ENCODE measurements around the gene MAN2C1. TPM values are rescaled to one million over a fixed set of nuclear protein-coding genes. Genes with fewer than 3 reads are reported as not detected.
A peak's percentile ranks its signal among the peaks of the same experiment; 100 is the strongest.
"Not testable (repeated sequence)": the region's sequence is repeated elsewhere in the genome, so short reads cannot be mapped to it uniquely, and the experiment has no call there.

Gene MAN2C1
- total RNA-seq, 1 donor from 2014 or later: 70.3 TPM

DNA sequence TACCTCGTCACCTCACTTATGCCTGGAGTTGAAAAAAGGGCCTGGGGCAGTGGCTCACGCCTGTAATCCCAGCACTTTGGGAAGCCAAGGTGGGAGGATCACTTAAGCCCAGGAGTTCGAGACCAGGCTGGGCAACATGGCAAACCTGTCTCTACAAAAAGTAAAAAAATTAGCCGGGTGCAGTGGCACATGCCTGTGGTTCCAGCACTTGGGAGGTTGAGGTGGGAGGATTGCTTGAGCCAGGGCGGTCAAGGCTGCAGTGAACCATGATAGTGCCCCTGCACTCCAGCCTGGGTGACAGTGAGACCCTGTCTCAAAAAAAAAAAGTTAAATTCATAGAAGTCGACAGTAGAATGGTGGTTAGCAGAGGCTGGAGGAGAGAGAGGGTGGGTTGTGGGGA is 26.2 kb downstream of the MAN2C1 start:
- no peak for DNase-seq

DNA sequence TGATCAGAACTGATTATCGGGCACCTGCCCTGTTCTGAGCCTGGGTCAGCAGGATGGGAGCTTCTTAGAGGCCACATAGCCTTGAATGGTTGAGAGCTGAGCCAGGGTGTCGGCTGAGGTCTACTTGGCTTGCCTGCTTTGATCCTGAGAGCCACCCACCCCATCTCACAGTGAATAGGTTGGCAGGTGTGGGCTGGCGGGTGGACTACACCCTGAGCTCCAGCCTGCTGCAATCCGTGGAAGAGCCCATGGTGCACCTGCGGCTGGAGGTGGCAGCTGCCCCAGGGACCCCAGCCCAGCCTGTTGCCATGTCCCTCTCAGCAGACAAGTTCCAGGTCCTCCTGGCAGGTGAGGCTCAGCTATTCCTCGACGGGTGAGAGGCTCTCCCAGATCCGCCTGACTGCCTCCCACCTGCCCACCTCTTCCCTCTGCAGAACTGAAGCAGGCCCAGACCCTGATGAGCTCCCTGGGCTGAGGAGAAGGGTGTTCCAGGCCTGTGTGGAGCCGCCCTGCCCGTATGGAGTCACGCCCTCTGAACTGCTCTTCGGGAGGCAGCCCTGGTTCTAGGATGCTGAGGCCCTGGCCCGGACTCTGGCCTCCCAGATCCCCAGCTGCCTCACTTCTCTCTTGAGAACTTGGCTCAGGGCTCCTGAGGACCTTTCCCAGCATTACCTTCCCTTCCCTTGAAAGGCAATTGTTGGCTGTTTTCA is 28.7 kb downstream of the MAN2C1 start:
- no peak for DNase-seq

DNA sequence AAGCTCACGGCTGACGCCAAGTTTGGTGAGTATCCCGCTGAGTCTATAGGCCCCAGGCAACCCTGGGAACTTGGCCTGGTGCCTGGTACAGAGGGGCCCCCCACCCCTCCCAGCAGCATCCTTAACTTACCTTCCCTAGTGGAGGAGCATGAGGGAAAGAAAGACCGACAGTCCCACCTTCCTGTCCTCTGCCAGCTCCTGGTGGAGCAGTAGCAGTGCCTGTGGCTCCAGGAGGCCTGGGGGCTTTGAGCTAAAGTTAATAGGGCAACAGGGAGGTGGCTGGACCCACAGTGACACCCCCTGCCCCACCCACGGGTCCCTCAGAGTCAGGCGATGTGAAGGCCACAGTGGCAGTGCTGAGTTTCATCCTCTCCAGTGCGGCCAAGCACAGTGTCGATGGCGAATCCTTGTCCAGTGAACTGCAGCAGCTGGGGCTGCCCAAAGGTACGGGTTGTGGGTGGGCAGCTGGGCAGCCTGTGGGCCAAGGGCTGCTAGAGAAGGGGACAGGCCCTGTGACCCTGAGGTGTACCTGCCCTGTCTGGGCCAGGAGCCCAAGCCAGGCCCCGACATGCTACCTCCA is 29.7 kb downstream of the MAN2C1 start:
- no peak for DNase-seq

DNA sequence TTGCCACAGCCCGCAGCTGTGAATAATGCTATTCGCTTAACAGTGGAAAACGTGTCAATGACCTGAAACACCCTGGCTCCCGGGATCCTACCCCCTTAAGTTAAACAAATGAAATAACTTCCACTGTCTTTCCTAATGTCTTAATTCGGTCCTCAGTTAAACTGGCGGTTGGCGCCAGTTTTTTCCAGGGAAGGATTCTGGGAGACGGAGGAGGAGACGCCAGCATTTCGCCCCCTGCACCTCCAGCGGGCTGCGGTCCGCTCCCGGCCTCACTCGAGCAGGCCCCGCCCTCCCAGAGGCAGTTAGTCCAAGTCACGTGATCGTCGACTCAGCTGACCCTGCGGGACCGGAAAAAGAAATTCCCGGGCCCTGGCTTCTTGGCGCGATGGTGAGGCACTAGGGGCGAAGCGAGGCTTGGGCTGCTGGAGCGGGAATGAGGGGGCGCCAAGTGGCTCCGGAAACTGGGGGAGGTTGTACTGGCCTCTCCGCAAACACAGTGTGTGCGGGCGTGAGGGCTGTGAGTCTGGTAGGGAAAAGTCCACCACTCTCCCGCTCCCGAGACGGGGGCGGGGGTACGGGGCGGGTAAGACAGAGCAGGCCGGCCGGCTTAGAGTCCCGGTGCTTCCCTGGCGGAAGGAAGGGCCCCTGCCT is 32.6 kb downstream of the MAN2C1 start, which contains the start of gene COMMD4:
Gene COMMD4 (plus strand): TSS at position 359 of the 651 bp plus-strand sequence. CDS start 27 bp downstream, at position 386.
- DNase-seq: peak; percentile 94

DNA sequence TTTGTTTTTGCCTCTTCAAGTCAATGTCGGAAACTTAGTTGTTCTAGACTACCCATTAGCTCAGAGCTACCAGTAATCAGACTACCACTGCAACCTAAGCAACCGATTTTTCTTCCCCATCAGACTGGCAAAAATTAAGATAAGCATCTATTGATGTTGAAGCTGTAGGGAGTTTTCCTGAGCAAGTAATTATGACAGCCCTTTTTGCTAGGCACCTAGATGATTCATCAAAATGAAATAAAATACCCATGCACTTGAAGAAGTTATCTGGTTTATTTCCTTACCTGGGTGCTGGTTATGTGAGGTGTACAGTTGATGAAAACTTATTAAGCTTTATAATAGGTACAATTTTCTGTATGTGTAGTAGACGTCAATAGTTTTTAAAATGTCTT is 33.1 kb downstream of the MAN2C1 start:
- DNase-seq: no peak

DNA sequence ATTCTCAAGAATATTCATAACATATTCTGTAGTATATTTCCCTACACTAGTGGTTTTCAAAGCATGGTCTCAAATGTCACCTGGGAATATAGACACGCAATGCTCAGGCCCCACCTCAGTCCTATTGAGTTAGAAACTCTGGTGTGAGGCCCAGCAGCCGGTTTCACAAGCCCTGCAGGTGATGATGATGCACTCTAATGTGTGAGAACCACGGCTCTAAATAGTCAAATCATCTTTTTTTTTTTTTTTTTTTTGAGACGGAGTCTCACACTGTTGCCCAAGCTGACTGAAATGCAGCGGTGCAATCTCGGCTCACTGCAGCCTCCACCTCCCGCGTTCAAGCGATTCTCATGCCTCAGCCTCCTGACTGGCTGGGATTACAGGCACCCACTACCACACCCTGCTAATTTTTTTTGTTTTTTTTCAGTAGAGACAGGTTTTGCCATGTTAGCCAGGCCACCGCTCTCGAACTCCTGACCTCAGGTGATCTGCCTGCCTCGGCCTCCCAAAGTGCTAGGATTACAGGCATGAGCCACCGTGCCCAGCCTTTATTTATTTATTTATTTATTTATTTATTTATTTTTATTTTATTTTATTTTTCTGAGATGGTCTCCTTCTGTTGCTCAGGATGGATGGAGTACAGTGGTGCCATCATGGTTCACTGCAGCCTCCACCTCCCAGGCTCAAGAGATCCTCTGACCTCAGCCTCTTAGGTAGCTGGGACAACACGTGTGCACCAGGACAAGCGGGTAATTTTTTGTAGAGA is 34.6 kb downstream of the MAN2C1 start:
- DNase-seq: not testable (repeated sequence)

DNA sequence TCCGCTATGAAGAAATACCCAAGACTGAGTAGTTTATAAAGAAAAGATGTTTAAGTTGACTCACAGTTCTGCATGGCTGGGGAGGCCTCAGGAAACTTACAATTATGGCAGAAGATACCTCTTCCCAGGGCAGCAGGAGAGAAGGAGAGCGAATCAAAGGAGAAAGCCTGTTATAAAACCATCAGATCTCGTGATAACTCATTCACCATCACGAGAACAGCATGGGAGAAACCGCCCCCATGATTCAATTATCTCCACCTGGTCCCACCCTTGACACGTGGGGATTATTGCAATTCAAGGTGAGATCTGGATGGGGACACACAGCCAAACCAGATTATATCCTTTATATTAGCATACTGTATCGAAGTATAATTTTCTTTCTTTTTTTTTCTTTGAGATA is 36.3 kb downstream of the MAN2C1 start:
- not testable (repeated sequence) for DNase-seq

DNA sequence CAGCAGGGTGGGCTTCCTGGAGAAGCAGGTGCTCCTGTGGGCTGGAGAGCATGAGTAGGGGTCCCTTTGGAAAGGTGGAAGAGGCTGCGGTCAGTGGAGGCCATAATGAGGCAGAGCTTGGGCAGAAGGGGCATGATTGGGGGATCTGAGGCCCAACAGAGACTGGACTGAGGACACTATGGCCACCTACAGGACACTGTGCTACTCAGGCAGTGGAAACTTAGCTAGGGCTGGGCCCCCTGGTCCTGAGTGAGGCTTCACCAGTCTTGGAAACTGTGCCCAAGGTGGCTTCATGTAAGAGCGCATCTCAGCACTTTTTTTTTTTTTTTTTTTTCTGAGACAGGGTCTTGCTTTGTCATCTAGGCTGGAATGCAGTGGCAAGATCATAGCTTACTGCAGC is 38.8 kb downstream of the MAN2C1 start:
- DNase-seq: no peak

DNA sequence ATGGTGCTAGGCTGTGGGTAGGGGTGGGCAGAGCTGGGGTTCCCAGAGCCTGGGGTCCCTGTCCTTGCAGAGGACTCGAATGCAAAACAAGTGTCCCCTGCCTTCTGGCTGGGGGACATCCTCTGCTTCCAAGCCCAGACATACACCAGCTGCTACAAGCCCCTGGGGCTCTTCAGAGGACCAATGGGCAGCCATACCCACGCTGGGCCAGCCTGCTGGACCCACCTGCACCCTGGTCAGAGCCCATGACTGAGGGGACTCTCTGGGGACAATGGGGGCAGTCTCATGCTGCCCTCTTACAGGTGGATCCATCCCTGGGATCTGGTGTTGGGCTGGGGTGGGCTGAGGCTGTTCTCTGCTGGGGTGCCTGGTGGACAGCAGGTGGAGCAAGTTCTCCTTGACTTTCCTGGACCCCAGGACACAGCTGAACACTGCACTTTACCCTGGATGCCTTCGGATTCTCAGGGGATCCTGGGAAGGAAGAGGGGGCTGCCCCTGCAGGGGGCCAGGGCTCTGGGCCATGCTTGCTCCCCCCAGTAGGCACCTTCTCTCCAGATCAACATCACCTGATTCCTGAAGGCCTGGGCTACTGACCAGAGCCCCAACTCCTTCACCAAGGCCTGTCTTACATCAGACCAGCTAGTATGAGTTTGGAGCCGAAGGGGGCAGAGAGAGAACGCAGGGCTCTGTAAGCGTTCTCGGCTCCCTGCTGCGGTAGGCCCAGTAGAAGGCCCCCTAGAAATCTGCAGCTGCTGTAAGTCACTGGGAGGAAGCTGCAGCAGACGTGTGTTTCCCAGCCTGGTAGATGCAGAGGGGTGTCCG is 39.7 kb downstream of the MAN2C1 start:
- no peak for DNase-seq

DNA sequence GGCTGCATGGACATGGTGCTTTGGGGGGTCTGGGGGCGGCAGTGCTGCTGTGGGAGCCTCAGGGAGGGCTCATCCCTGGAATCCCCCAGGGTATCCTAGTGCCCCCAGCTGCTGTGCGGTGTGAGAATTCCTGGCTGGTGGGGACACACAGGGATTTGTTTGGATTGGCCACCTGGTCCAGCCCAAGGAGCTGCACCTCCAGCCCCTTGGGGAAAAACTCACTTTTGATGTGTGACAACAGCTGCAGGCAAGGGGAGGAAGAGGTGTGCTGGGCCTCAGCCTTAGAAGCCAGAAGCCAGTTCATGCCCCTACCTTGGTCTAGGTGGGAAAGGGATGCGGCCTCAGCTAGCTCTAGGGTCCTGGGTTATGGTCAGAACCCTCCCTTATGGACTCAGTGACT is 40.9 kb downstream of the MAN2C1 start:
- no peak for DNase-seq

DNA sequence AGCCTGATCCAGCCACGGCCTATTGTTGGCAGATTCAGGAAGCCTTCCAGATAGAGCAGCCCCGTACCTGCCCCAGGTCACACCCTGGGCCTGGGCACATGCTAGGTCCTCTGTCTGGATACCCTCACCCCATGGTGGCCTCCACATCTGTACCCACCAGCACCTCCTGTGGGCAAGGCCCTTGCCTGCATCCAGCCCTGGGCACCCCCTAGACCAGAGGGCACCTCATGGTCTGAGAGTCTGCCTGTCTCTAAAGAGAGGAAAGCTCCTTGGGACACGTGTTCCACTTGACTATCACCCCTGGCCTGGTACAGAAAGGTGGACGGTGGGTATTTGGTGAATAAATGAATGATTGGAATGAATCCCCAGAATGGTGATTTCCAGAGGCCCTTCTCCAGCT is 41.4 kb downstream of the MAN2C1 start:
- no peak for DNase-seq

DNA sequence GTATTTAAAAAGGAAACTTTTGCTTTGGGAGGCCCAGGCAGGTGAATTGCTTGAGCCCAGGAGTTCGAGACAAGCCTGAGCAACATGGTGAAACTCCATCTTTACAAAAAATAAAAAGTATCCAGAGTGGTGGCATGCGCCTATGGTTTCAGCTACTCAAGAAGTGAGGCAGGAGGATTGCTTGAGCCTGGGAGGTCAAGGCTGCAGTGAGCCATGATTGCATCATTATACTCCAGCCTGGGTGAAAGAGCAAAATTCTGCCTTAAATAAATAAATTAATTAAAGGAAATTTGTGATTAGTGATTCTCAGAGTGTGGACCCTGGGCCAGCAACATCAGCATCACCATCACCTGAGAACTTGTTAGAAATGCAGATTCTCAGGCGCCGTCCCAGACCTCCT is 42.5 kb downstream of the MAN2C1 start:
- no peak for DNase-seq

DNA sequence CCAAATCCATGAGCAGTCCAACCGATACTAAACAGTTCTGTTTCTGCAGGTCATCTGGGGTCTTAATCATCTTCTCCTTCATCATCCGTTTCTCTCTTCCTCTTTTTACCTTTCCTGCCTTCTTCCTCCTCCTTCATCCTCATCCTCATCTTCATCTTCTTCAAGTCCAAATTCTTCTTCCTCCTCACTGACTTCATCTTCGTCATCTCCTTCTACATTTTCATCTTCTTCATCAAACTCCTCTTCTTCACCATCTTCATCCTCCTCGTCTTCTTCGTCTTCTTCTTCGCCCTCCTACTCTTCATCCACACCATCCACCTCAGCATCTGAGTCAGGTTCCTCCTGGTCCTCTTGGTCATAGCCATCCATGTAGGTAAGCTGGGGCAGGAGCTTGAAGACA is 46.7 kb downstream of the MAN2C1 start:
- DNase-seq: no peak

DNA sequence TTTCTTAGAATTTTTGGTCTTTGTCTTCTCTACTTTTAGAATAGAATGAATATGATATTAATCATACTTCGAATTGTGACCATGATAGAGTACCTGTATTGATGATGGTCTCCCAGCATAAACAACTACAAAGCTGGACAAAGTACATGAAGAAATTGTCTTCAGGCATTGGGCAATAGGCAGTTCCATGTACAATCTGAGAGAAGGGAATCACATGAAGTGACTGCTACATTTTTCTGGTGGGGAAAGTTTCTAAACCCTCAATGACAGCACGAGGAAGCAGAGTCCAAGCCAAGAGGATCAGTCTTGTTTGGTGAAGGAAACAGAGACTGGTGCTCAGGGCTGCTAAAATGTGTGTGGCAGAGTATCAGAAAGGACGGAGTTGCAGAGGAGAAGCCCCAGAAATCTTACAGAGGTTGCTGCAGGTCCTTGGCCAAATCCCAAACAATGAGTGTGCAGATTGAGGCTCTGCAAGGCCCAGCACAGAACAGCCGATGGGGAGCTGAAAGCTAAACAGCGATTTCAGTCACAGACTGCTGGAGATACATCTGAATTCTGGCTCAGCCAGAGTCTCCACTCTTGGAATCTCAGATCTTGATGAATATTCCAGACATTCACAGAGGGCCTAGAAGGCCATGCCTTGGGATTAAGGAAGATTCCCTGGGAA is 49.0 kb downstream of the MAN2C1 start:
- DNase-seq: not testable (repeated sequence)

DNA sequence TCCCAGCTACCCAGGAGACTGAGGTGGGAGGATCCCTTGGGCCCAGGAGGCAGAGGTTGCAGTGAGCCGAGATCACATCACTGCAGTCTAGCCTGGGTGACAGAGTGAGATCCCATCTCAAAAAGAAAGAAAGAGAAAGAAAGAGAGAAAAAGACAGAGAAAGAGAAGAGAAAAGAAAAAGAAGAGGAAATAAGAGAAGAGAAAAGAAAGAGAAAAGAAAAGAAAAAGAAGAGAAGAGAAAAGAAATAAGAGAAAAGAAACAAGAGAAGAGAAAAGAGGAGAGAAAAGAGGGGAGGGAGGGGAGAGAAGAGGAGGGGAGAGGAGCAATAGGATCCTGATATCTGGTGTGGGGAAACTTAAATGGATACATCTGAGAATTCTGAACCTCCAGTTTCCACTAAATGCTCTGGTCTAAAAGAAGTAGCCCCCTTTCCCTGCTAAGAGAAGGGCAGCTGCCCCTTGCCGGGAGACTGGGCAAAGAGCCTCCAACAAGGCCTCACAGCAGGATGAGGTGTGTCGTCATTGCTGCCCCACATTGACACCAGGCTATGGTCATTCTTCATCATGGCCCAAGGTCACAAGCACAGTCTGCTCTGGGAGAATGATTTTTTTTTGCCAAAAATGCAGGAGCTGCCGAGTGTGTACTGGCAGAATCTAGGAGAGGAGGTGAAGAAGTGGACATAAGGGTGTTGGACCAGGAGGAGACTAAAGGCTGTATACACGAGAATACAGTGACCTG is 53.7 kb downstream of the MAN2C1 start:
- no peak for DNase-seq

DNA sequence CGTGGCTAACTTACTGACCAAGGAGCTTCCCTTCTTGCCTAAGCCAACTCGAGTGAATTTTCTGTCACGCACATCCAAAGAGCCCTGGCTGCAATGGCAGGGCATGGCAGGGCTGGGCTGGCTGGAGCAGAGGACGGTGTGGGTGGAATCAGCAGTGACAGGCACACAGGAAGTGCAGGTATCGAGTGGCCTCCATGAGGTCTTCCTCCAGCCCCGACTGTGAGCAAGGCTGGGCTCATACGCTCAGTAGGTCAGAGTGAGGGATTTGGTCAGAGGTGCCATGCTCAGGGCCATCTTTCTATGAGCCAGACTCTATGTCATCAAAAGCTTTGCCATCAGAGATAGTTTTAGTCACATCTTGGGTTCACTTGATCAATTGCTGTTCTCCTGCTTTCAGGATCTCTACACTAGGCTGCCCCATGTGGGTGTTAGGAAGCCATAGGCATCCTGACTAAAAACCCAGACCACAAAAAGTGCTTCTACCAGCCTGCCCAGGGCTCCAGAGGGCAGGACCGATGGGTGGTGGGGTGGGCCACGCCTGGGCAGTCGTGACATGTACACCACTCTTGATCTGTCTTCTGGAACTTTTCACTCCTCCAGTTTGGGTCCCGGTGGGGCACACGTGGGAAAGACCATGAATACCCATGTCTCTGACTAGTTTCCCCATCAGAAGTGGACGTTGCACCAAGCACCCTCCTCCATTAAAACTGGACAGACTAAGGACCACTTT is 55.1 kb downstream of the MAN2C1 start:
- no peak for DNase-seq

DNA sequence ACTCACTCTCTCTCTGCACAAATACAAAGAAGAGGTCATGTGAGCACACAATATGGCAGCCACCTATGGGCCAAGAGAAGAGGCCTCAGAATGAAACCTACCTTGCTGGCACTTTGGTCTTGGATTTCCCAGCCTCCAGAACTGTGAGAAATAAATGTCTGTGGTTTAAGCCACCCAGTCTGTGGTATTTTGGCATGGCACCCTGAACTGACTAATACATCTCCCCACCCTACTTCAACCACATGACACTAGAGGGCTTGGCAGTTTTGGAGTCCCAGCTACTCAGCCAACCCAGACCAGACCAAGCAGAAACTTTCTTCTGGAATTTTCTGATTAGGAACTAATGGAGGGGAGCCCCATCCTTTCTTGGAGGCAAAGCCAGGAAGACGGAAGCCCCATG is 55.9 kb downstream of the MAN2C1 start:
- not testable (repeated sequence) for DNase-seq

DNA sequence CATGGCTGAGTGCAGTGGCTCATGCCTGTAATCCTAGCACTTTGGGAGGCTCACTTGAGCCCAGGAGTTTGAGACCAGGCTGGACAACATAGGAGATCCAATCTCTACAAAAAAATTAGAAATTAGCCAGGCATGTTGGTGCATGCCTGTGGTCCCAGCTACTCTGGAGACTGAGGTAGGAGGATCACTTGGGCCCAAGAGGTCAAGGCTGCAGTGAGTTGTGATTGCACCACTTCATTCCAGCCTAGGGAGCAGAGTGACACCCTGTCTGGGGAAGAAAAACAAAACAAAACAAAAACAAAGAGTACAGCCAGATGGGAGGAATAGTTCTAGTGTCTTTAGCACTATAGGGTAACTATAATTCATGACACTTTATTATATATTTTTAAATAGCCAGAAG is 58.7 kb downstream of the MAN2C1 start:
- no peak for DNase-seq

DNA sequence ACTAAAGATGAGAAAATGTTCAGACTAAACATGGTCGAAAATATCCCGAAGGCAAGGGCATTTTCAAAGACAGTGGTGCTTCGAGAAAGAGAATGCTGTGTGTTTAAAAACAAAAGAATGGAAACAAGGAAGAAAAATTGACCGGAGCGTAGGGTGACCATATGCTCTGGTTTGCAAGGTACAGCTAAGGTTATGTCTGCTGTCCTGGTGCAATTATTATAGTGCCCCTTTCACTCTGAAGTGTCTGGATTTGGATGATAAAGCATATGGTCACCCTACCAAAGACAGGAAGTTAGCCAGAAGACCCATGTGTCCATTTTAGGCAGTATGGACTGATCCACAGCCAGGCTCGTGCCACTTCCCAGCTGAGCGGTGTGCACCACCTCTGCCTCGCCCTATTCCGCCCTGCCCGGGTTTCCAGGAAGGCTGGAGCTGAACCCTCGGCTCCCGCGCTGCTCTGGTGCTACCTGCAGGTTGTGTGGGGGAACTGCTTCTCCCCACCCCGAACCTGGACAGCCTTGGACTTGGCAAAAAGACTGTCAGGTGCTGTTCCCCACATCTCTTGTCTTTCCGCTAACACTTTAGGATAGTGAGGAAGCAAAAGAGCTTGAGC is 60.5 kb downstream of the MAN2C1 start:
- DNase-seq: no peak

DNA sequence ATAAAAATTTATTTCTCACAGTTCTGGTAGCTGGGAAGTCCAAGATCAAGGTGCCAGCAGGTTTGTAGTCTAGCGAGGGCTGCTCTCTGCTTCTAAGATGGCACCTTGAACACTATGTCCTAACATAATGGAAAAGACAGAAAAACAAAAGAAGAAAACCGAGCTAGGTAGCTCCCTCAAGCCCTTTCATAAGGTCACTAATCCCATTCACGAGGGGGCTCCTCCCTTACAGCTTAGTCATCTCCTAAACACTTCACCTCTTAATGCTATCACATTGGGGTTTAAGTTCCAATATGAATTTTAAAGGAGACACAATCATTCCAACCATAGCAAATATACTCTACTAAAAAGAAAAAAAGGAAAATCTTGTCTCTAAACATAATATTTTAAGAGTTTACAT is 62.2 kb downstream of the MAN2C1 start:
- DNase-seq: no peak

All from occipital lobe (tissue), 2 donors.